Stomach (tissue), 9 donors: ENCODE results near the gene PTCH2. TPM values are rescaled to one million over a fixed set of nuclear protein-coding genes. Genes with fewer than 3 reads are reported as not detected.
A peak's percentile ranks its signal among the peaks of the same experiment; 100 is the strongest.
"Not testable (repeated sequence)": the region's sequence is repeated elsewhere in the genome, so short reads cannot be mapped to it uniquely, and the experiment has no call there.

Experiments used
- DNase-seq, 2 donors: peaks; one replicate each; pipeline versions ENCODE4 v3.0.0 to v3.0.0-alpha.2; 2013 to 2019
- H3K27ac ChIP-seq, 5 donors: fragments of 200-600 bp in 4 of 5; sonication (generic) in 4 of 5; one replicate each; pipeline ENCODE4 v1.5.1; 2013 to 2019; ENCODE audit warnings: mild to moderate bottlenecking in 1 of 5, moderate library complexity in 1 of 5
- H3K27me3 ChIP-seq, 3 donors: fragments of 200-600 bp; sonication (generic); one replicate each; pipeline ENCODE4 v1.5.1; 2017 to 2019; ENCODE audit warnings: mixed run types in 1 of 3
- H3K36me3 ChIP-seq, 4 donors: fragments of 200-600 bp; sonication (generic); 1 replicate in 3 of 4; 2 replicates in 1 of 4; pipeline ENCODE4 v1.5.1; 2016 to 2019
- H3K4me1 ChIP-seq, 4 donors: fragments of 200-600 bp; sonication (generic); one replicate each; pipeline ENCODE4 v1.5.1; 2016 to 2019
- H3K4me3 ChIP-seq, 4 donors: fragments of 200-600 bp; sonication (generic) in 3 of 4; one replicate each; pipeline ENCODE4 v1.5.1; 2016 to 2019; ENCODE audit warnings: mild to moderate bottlenecking in 1 of 4
- H3K9me3 ChIP-seq, 4 donors: fragments of 200-600 bp; sonication (generic); one replicate each; pipeline ENCODE4 v1.5.1; 2016 to 2019
- EP300 ChIP-seq: sonication (generic); formaldehyde crosslinking; IDR thresholded peaks from one replicate; pipeline ENCODE4 v1.6.1; 2017; ENCODE audit warnings: antibody characterized with exemption
- POLR2A ChIP-seq, 4 donors: fragments of 450-650 bp; IDR thresholded peaks; one replicate each; pipeline ENCODE4 v1.6.1; 2016; ENCODE audit warnings: antibody characterized with exemption in 4 of 4, control low read depth in 2 of 4, mild to moderate bottlenecking in 1 of 4, moderate library complexity in 1 of 4
- POLR2AphosphoS5 ChIP-seq, 3 donors: sonication (generic); formaldehyde crosslinking; IDR thresholded peaks; one replicate each; pipeline ENCODE4 v1.6.1; 2016; ENCODE audit warnings: antibody characterized with exemption in 3 of 3
- WGBS, 5 donors: extraction: QIAGEN DNeasy Blood & Tissue Kit in 3 of 5; methylation state at CpG; one replicate each; pipeline versions ENCODE4 v1.1.5 to v1.1.7; 2013 to 2018; 5-methylcytosine and 5-hydroxymethylcytosine counted together
- intact Hi-C: fragments of 100-400 bp; cut with DNase I; formaldehyde crosslinking; loops from one replicate; pipeline ENCODE4 v1.15.1; 2023; ENCODE audit warnings: low total_unique reads
- polyA plus RNA-seq, 3 donors: library from polyadenylated mRNA; stranded (reverse); fragments of 200-250 nt; gene quantifications; one replicate each; pipeline ENCODE4 v1.2.3, GENCODE V29; 2013
- total RNA-seq, 5 donors: library from RNA; depleted of rRNA; stranded (reverse); fragments of >200 nt; gene quantifications; one replicate each; pipeline versions ENCODE4 v1.1.0 to v1.2.3, GENCODE V29; 2014 to 2016
- TF ChIP-seq, protein P1 (sequence below), 7 experiments: fragments of 450-650 bp in 4 of 7; fragments of 200-600 bp in 3 of 7; sonication (generic) in 3 of 7; IDR thresholded peaks; one replicate each; pipeline ENCODE4 v1.5.1; 2016 to 2019; ENCODE audit warnings: antibody characterized with exemption in 7 of 7, control low read depth in 2 of 7, mild to moderate bottlenecking in 1 of 7
- donor health status: healthy with polysubstance abuse.
- donor health status: Bipolar disorder and iron deficiency.
- donor health status: healthy.

Gene PTCH2
- total and polyA plus RNA-seq, 8 donors, result under 0.01 to 2.3 (median 0.40) TPM; not detected in 2

DNA sequence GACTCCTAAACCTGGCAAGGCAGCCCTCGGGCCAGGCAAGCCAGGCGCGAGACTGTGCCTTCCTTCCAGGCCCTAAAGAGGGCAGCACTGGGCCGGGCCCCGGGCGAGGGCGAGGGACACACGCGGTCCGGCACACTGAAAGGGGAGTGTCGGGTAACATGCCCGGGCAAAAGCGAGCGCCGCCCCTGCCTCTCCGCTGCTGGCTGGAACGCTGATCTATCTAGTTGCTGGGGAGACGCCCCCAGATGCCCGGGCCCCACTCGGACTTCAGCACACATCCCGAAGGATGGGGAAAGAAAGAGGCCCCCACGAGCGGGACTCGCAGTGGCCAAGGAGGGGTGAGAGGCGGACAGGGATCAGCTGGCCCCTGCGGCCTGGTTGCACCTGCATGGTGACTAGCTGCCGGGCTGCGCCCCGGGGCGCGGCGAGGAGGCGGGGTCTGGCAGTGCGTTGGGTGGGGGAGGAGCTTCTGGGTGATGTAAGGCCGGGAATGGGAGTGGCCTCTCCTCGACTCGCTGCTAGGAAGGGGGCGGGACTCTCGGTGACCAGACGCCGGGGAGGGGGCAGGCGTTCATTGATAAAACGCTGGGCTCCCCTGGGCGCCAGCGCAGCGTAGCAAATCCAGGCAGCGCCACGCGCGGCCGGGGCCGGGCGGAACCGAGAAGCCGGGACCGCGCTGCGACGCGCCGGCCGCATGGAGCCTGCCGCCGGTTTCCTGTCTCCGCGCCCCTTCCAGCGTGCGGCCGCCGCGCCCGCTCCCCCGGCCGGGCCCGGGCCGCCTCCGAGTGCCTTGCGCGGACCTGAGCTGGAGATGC is 43.1 kb downstream of the PTCH2 start, which contains the start of gene PLK3:
TSS of gene PLK3 (plus strand) at position 608 of the 815 bp plus-strand sequence. CDS start at position 695, 87 bp downstream.
- H3K4me1 ChIP-seq, result peaks cover 20 to 50% (median 34%) of the 10 kb centered on the region in 4 donors
- peaks cover 23 to 29% (median 27%) of the 10 kb centered on the region in 4 donors for H3K36me3 ChIP-seq
- peak within 1 kb of the TSS; percentile 86 to 97 (median 95) for H3K27ac ChIP-seq
- H3K4me3 ChIP-seq, result peak within 1 kb of the TSS; percentile 58 to 86 (median 81)
- no peaks in the 10 kb centered on the region for H3K27me3 ChIP-seq
- TF ChIP-seq, protein P1, sequence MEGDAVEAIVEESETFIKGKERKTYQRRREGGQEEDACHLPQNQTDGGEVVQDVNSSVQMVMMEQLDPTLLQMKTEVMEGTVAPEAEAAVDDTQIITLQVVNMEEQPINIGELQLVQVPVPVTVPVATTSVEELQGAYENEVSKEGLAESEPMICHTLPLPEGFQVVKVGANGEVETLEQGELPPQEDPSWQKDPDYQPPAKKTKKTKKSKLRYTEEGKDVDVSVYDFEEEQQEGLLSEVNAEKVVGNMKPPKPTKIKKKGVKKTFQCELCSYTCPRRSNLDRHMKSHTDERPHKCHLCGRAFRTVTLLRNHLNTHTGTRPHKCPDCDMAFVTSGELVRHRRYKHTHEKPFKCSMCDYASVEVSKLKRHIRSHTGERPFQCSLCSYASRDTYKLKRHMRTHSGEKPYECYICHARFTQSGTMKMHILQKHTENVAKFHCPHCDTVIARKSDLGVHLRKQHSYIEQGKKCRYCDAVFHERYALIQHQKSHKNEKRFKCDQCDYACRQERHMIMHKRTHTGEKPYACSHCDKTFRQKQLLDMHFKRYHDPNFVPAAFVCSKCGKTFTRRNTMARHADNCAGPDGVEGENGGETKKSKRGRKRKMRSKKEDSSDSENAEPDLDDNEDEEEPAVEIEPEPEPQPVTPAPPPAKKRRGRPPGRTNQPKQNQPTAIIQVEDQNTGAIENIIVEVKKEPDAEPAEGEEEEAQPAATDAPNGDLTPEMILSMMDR (IDR thresholded peaks at IDR 0.05), result peak in 6 of 7 experiments; percentile 43 to 93 (median 88)
- TF ChIP-seq POLR2AphosphoS5 (IDR thresholded peaks at IDR 0.05) (peak; percentile 66 to 96 (median 93)), EP300 (no peak), POLR2A (IDR thresholded peaks at IDR 0.05) (peak in 2 of 4 donors; percentile 63 to 72)
- 0 to 1% (median 1%) methylated on average over 37 to 79 of the region's 79 CpGs for WGBS, 5 donors
- intact Hi-C loops, result no loop called here
- H3K9me3 ChIP-seq, result no peaks in the 10 kb centered on the region
- peak; percentile 98 to 99 for DNase-seq

DNA sequence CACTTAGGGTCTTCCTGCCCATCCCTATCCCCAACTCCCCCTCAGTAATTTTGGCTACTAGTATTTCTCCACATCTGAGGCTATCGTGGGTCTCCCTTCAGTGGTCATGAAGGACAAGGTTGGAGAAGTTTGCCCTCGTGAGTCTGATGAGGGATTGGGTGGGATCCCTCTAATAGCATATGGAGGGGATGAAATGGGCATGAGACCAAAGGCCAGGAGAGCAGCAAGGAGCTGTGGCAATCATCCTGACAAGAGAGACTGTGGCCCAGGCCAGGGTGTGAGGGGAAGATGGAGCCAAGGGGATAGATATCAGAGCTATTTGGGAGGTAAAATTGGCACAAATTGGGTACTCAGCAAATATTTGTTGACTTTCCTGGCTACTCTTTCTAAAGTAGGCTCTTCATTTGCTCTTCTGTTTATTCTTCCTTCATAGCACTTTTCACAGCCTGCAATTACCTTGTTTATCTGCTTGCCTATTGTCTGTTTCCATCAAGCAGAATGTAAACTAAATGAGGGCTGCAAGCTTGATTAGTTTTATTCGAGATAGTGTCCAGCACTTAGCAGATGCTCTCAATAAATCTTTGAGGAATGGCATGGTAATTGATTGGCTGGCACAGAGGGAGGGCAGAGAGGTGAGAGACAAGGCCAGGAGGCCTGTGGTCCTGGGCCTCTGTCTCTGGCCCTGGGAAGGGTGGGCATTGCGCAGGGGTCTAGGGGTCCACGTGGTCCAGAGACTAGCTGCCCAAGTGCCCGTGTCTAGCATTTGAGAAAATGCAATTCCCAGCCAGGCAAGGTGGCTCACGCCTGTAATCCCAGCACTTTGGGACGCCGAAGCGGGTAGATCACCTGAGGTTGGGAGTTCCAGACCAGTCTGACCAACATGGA is 44.3 kb downstream of the PTCH2 start:
- intact Hi-C loops, result no loop called here
- 77 to 90% (median 86%) methylated on average over 10 of the region's 10 CpGs for WGBS, 5 donors
- peak in 1 of 2 donors; percentile 10 for DNase-seq

DNA sequence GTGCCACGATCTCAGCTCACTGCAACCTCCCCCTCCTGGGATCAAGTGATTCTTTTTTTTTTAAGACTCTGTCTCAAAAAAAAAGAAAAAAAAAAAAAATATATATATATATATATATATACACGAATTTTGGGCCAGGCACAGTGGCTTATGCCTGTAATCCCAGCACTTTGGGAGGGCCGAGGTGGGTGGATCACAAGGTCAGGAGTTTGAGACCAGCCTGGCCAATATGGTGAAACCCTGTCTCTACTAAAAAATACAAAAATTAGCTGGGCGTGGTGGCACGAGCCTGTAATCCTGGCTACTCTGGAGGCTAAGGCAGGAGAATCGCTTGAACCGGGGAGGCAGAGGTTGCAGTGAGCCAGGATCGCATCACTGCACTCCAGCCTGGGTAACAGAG is 45.2 kb downstream of the PTCH2 start:
- peaks cover 19 to 32% (median 31%) of the 10 kb centered on the region in 4 donors for H3K4me1 ChIP-seq
- H3K4me3 ChIP-seq, H3K36me3 ChIP-seq, H3K27ac ChIP-seq, intact Hi-C loops, H3K27me3 ChIP-seq, DNase-seq, H3K9me3 ChIP-seq: not testable (repeated sequence)
- 71 to 82% (median 77%) methylated on average over 8 of the region's 8 CpGs for WGBS, 5 donors

More for the DNA sequence above, 44.3 kb downstream of the PTCH2 start:
- Histone ChIP-seq H3K27me3 (no peaks in the 10 kb centered on the region), H3K4me1 (peaks cover 20 to 39% (median 33%) of the 10 kb centered on the region in 4 donors), H3K9me3 (no peaks in the 10 kb centered on the region), H3K27ac (peak overlapping the region; percentile 86 to 97 (median 95)), H3K36me3 (peaks cover 10 to 17% (median 14%) of the 10 kb centered on the region in 4 donors), H3K4me3 (no peak overlapping the region)
- TF ChIP-seq, protein P1 (IDR thresholded peaks at IDR 0.05), result no peak
- no peak for TF ChIP-seq EP300
- no peak for TF ChIP-seq POLR2AphosphoS5 (IDR thresholded peaks at IDR 0.05)
- no peak for TF ChIP-seq POLR2A (IDR thresholded peaks at IDR 0.05)

GRCh38 chr1:44792736-44793502 is 50.1 kb downstream of the PTCH2 start:
- Histone ChIP-seq H3K4me3 (no peak overlapping the region), H3K27me3 (no peaks in the 10 kb centered on the region), H3K36me3 (no peaks in the 10 kb centered on the region), H3K27ac (no peak overlapping the region), H3K9me3 (no peaks in the 10 kb centered on the region), H3K4me1 (no peaks in the 10 kb centered on the region)
- peak in 1 of 2 donors; percentile 26 for DNase-seq
- intact Hi-C loops, result loop anchor here (5.0 kb wide), 1 partner anchor 44 kb away; no protein-coding TSS in a partner anchor
- TF ChIP-seq EP300, result no peak
- no peak for TF ChIP-seq POLR2A (IDR thresholded peaks at IDR 0.05)
- no peak for TF ChIP-seq POLR2AphosphoS5 (IDR thresholded peaks at IDR 0.05)
- TF ChIP-seq, protein P1 (IDR thresholded peaks at IDR 0.05), result no peak
- 81 to 88% (median 85%) methylated on average over 9 of the region's 9 CpGs for WGBS, 5 donors
